ENCODE measurements around the gene FAM83B. TPM values are rescaled to one million over a fixed set of nuclear protein-coding genes. Genes with fewer than 3 reads are reported as not detected.

FAM83B gene
- total RNA-seq, 1 experiment from 2014 or later: 3.9 TPM

DNA sequence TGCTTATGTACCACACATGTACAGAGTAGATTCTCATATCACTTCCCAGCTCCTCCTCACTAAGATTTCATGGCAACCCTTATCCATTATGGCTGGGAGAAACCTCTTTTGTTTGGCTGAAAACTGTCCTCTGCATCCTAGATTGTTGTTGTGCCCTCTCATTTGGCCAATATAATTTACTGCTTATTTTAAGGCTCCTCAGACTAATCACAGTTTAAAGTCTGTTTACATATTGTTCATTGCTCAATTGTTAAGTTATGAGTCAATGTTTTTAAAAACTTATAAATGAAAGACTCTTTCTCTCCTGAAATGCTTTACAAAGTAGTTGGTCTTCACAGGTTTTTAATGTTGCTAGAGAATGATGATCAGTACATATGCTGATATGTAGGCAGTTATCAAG is 57.3 kb downstream of the FAM83B start:
- Mint-ChIP-seq H3K27ac (no peak overlapping the region), H3K4me3 (no peak overlapping the region), H3K27me3 (ENCODE audit: low read depth) (no peaks in the 10 kb centered on the region), H3K36me3 (no peaks in the 10 kb centered on the region), H3K4me1 (peaks cover 16% of the 10 kb centered on the region), H3K9me3 (no peaks in the 10 kb centered on the region)
- ChIA-PET CTCF (no interaction called here), POLR2A (no interaction called here)
- DNase-seq (ENCODE audit: low spot score) (no peak), ATAC-seq (no peak)
- TF ChIP-seq TCF7 (CRISPR knock-in tag; IDR thresholded peaks at IDR 0.05; ENCODE audit: low read depth): no peak
- TF ChIP-seq, protein P1, sequence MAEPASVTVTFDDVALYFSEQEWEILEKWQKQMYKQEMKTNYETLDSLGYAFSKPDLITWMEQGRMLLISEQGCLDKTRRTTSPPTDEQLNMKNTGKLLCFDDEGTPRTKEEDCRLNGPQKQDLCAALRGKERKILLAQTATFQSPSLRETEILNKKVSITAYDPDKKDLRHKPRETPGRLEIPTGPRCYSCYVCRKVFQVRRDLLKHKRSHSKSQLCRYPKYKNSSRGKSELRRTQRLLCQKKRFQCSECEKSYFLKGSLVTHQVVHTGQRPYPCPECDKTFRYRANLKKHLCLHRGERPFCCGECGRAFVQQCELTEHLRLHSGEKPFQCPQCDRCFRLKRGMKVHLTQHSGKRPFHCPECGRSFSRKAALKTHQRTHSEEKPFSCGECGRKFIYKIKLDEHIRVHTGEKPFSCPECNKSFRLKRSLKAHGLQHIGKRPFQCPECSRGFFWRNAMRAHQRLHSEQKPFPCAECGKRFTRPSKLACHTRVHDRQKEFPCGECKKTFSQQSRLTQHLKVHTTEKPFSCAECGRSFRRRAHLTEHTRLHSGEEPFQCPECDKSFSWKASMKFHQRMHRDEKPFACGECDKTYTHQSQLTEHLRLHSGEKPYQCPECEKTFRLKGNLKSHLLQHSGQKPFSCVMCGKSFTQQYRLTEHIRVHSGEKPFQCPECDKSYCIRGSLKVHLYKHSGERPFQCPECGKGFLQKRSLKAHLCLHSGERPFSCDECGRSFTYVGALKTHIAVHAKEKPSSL (CRISPR knock-in tag; conservative IDR thresholded peaks at IDR 0.05): no peak
- TF ChIP-seq, protein P2, sequence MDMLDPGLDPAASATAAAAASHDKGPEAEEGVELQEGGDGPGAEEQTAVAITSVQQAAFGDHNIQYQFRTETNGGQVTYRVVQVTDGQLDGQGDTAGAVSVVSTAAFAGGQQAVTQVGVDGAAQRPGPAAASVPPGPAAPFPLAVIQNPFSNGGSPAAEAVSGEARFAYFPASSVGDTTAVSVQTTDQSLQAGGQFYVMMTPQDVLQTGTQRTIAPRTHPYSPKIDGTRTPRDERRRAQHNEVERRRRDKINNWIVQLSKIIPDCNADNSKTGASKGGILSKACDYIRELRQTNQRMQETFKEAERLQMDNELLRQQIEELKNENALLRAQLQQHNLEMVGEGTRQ (CRISPR knock-in tag; IDR thresholded peaks at IDR 0.05): no peak
- TF ChIP-seq, protein P3, sequence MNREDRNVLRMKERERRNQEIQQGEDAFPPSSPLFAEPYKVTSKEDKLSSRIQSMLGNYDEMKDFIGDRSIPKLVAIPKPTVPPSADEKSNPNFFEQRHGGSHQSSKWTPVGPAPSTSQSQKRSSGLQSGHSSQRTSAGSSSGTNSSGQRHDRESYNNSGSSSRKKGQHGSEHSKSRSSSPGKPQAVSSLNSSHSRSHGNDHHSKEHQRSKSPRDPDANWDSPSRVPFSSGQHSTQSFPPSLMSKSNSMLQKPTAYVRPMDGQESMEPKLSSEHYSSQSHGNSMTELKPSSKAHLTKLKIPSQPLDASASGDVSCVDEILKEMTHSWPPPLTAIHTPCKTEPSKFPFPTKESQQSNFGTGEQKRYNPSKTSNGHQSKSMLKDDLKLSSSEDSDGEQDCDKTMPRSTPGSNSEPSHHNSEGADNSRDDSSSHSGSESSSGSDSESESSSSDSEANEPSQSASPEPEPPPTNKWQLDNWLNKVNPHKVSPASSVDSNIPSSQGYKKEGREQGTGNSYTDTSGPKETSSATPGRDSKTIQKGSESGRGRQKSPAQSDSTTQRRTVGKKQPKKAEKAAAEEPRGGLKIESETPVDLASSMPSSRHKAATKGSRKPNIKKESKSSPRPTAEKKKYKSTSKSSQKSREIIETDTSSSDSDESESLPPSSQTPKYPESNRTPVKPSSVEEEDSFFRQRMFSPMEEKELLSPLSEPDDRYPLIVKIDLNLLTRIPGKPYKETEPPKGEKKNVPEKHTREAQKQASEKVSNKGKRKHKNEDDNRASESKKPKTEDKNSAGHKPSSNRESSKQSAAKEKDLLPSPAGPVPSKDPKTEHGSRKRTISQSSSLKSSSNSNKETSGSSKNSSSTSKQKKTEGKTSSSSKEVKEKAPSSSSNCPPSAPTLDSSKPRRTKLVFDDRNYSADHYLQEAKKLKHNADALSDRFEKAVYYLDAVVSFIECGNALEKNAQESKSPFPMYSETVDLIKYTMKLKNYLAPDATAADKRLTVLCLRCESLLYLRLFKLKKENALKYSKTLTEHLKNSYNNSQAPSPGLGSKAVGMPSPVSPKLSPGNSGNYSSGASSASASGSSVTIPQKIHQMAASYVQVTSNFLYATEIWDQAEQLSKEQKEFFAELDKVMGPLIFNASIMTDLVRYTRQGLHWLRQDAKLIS (CRISPR knock-in tag; IDR thresholded peaks at IDR 0.05; ENCODE audit: borderline replicate concordance): no peak
- TF ChIP-seq, protein P4, sequence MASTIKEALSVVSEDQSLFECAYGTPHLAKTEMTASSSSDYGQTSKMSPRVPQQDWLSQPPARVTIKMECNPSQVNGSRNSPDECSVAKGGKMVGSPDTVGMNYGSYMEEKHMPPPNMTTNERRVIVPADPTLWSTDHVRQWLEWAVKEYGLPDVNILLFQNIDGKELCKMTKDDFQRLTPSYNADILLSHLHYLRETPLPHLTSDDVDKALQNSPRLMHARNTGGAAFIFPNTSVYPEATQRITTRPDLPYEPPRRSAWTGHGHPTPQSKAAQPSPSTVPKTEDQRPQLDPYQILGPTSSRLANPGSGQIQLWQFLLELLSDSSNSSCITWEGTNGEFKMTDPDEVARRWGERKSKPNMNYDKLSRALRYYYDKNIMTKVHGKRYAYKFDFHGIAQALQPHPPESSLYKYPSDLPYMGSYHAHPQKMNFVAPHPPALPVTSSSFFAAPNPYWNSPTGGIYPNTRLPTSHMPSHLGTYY (CRISPR knock-in tag; IDR thresholded peaks at IDR 0.05): no peak
- TF ChIP-seq, protein P5, sequence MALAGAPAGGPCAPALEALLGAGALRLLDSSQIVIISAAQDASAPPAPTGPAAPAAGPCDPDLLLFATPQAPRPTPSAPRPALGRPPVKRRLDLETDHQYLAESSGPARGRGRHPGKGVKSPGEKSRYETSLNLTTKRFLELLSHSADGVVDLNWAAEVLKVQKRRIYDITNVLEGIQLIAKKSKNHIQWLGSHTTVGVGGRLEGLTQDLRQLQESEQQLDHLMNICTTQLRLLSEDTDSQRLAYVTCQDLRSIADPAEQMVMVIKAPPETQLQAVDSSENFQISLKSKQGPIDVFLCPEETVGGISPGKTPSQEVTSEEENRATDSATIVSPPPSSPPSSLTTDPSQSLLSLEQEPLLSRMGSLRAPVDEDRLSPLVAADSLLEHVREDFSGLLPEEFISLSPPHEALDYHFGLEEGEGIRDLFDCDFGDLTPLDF (CRISPR knock-in tag; IDR thresholded peaks at IDR 0.05): no peak
- TF ChIP-seq, protein P6, sequence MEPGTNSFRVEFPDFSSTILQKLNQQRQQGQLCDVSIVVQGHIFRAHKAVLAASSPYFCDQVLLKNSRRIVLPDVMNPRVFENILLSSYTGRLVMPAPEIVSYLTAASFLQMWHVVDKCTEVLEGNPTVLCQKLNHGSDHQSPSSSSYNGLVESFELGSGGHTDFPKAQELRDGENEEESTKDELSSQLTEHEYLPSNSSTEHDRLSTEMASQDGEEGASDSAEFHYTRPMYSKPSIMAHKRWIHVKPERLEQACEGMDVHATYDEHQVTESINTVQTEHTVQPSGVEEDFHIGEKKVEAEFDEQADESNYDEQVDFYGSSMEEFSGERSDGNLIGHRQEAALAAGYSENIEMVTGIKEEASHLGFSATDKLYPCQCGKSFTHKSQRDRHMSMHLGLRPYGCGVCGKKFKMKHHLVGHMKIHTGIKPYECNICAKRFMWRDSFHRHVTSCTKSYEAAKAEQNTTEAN (CRISPR knock-in tag; IDR thresholded peaks at IDR 0.05): no peak
- TF ChIP-seq, protein P7, sequence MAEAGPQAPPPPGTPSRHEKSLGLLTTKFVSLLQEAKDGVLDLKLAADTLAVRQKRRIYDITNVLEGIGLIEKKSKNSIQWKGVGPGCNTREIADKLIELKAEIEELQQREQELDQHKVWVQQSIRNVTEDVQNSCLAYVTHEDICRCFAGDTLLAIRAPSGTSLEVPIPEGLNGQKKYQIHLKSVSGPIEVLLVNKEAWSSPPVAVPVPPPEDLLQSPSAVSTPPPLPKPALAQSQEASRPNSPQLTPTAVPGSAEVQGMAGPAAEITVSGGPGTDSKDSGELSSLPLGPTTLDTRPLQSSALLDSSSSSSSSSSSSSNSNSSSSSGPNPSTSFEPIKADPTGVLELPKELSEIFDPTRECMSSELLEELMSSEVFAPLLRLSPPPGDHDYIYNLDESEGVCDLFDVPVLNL (CRISPR knock-in tag; IDR thresholded peaks at IDR 0.05; ENCODE audit: borderline replicate concordance, low read depth): no peak
- TF ChIP-seq, protein P8, sequence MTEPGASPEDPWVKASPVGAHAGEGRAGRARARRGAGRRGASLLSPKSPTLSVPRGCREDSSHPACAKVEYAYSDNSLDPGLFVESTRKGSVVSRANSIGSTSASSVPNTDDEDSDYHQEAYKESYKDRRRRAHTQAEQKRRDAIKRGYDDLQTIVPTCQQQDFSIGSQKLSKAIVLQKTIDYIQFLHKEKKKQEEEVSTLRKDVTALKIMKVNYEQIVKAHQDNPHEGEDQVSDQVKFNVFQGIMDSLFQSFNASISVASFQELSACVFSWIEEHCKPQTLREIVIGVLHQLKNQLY (CRISPR knock-in tag; IDR thresholded peaks at IDR 0.05): no peak
- TF ChIP-seq, protein P9, sequence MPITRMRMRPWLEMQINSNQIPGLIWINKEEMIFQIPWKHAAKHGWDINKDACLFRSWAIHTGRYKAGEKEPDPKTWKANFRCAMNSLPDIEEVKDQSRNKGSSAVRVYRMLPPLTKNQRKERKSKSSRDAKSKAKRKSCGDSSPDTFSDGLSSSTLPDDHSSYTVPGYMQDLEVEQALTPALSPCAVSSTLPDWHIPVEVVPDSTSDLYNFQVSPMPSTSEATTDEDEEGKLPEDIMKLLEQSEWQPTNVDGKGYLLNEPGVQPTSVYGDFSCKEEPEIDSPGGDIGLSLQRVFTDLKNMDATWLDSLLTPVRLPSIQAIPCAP (CRISPR knock-in tag; IDR thresholded peaks at IDR 0.05): no peak
- no peak for TF ChIP-seq NFATC4 (CRISPR knock-in tag; IDR thresholded peaks at IDR 0.05)
- TF ChIP-seq, protein P10, sequence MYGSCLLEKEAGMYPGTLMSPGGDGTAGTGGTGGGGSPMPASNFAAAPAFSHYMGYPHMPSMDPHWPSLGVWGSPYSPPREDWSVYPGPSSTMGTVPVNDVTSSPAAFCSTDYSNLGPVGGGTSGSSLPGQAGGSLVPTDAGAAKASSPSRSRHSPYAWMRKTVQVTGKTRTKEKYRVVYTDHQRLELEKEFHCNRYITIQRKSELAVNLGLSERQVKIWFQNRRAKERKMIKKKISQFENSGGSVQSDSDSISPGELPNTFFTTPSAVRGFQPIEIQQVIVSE (CRISPR knock-in tag; IDR thresholded peaks at IDR 0.05; ENCODE audit: borderline replicate concordance): no peak
- TF ChIP-seq, protein P11, sequence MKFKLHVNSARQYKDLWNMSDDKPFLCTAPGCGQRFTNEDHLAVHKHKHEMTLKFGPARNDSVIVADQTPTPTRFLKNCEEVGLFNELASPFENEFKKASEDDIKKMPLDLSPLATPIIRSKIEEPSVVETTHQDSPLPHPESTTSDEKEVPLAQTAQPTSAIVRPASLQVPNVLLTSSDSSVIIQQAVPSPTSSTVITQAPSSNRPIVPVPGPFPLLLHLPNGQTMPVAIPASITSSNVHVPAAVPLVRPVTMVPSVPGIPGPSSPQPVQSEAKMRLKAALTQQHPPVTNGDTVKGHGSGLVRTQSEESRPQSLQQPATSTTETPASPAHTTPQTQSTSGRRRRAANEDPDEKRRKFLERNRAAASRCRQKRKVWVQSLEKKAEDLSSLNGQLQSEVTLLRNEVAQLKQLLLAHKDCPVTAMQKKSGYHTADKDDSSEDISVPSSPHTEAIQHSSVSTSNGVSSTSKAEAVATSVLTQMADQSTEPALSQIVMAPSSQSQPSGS (CRISPR knock-in tag; IDR thresholded peaks at IDR 0.05; ENCODE audit: borderline replicate concordance, low read depth): no peak
- TF ChIP-seq, protein P12, sequence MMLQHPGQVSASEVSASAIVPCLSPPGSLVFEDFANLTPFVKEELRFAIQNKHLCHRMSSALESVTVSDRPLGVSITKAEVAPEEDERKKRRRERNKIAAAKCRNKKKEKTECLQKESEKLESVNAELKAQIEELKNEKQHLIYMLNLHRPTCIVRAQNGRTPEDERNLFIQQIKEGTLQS (CRISPR knock-in tag; conservative IDR thresholded peaks at IDR 0.05): no peak
- TF ChIP-seq GABPB1 (CRISPR knock-in tag; IDR thresholded peaks at IDR 0.05): no peak
- no peak for TF ChIP-seq NR3C1 (CRISPR knock-in tag; conservative IDR thresholded peaks at IDR 0.05; ENCODE audit: low read depth)
- TF ChIP-seq OVOL2 (CRISPR knock-in tag; IDR thresholded peaks at IDR 0.05; ENCODE audit: borderline replicate concordance): no peak
- TF ChIP-seq ZNF219 (CRISPR knock-in tag; IDR thresholded peaks at IDR 0.05; ENCODE audit: borderline replicate concordance): no peak
- TF ChIP-seq, protein P13, sequence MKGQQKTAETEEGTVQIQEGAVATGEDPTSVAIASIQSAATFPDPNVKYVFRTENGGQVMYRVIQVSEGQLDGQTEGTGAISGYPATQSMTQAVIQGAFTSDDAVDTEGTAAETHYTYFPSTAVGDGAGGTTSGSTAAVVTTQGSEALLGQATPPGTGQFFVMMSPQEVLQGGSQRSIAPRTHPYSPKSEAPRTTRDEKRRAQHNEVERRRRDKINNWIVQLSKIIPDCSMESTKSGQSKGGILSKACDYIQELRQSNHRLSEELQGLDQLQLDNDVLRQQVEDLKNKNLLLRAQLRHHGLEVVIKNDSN (CRISPR knock-in tag; IDR thresholded peaks at IDR 0.05): no peak
